PFSK-1 (cell line): Measurements from ENCODE around the gene IKZF5.

ENCODE experiments used
- FOXP2 ChIP-seq: optimal IDR thresholded peaks from 2 replicates; pipeline ENCODE3; 2011; ENCODE audit warnings: borderline replicate concordance, control low read depth, inconsistent platforms; ENCODE audit not compliant: insufficient read depth; ENCODE audit errors: extremely low read length, extremely low read depth
- POLR2AphosphoS5 ChIP-seq: IDR thresholded peaks from 2 replicates; pipeline ENCODE4 v1.6.1; 2012; ENCODE audit warnings: low read depth, mild to moderate bottlenecking, control low read depth, low read length, moderate library complexity
- REST ChIP-seq, 2 experiments: IDR thresholded peaks; 2 replicates each; pipeline versions ENCODE4 v1.6.1 to v1.8.0; 2011 to 2012; ENCODE audit warnings: low read depth in 2 of 2, low read length in 2 of 2, control low read depth in 1 of 2, inconsistent platforms in 1 of 2, mild to moderate bottlenecking in 1 of 2, moderate library complexity in 1 of 2; ENCODE audit not compliant: insufficient read depth in 1 of 2
- SIN3A ChIP-seq: IDR thresholded peaks from 2 replicates; pipeline ENCODE4 v1.6.1; 2012; ENCODE audit warnings: mild to moderate bottlenecking, low read length, moderate library complexity, borderline replicate concordance; ENCODE audit not compliant: insufficient read depth
- TAF1 ChIP-seq: IDR thresholded peaks from 2 replicates; pipeline ENCODE4 v1.6.1; 2012; ENCODE audit warnings: low read length, control low read depth, borderline replicate concordance; ENCODE audit not compliant: insufficient read depth

IKZF5 gene

GRCh38 chr10:122995936-122996335 is 12.7 kb downstream of the IKZF5 start:
- no peak for TF ChIP-seq REST (IDR thresholded peaks at IDR 0.05; ENCODE audit: insufficient read depth in 1 of 2, low read depth in 2 of 2, low read length in 2 of 2)
- TF ChIP-seq FOXP2: no peak
- no peak for TF ChIP-seq SIN3A
- no peak for TF ChIP-seq POLR2AphosphoS5
- TF ChIP-seq TAF1: no peak

GRCh38 chr10:122993797-122994336 is 14.7 kb downstream of the IKZF5 start:
- TF ChIP-seq FOXP2 (no peak), SIN3A (no peak), TAF1 (no peak), POLR2AphosphoS5 (no peak), REST (IDR thresholded peaks at IDR 0.05; ENCODE audit: insufficient read depth in 1 of 2, low read depth in 2 of 2, low read length in 2 of 2) (no peak)

GRCh38 chr10:122992031-122992585 is 16.5 kb downstream of the IKZF5 start:
- no peak for TF ChIP-seq TAF1
- TF ChIP-seq FOXP2: no peak
- no peak for TF ChIP-seq SIN3A
- TF ChIP-seq POLR2AphosphoS5: no peak
- no peak for TF ChIP-seq REST (IDR thresholded peaks at IDR 0.05; ENCODE audit: insufficient read depth in 1 of 2, low read depth in 2 of 2, low read length in 2 of 2)

- TF ChIP-seq REST (IDR thresholded peaks at IDR 0.05; ENCODE audit: insufficient read depth in 1 of 2, low read depth in 2 of 2, low read length in 2 of 2) (no peak), TAF1 (no peak), FOXP2 (no peak), SIN3A (no peak), POLR2AphosphoS5 (no peak)
These were observed 18.3 kb downstream of the IKZF5 start for GRCh38 chr10:122990278-122990677.
